Left cardiac atrium (tissue), 4 donors: ENCODE data around the gene ABR. TPM values are rescaled to one million over a fixed set of nuclear protein-coding genes. Genes with fewer than 3 reads are reported as not detected.

ENCODE experiments used
- ATAC-seq, 2 donors: fragments of 200-7000 bp; cut with Tn5 transposase; one replicate each; pipeline ENCODE4 v1.9.1; 2020; ENCODE audit warnings: mild to moderate bottlenecking in 2 of 2, moderate library complexity in 2 of 2
- DNase-seq: peaks from one replicate; pipeline ENCODE4 v3.0.0-alpha.2; 2020
- intact Hi-C, 2 donors: fragments of 100-400 bp; cut with DNase I; formaldehyde crosslinking; loops; one replicate each; pipeline versions ENCODE4 v1.14.1 to v1.15.1; 2022 to 2023
- total RNA-seq, 2 donors: library from RNA; stranded (reverse); fragmentation: NEBNext Ultra II Directional; extraction: Animal tissue kit (Norgen Biotek cat#: 25700); gene quantifications; one replicate each; pipeline ENCODE4 v1.2.1, GENCODE V29; 2021
- donor health status: DM: no; HTN: yes; CAD: no.
- donor health status: DM: no; HTN: yes; CAD: no; lungs with severe emphysema.
- donor health status: DM: yes; HTN: yes; CAD: no.
- donor health status: Dilated cardiomyopathy.

Gene ABR
- total RNA-seq, 2 donors from 2014 or later, result 118 to 132 TPM

DNA sequence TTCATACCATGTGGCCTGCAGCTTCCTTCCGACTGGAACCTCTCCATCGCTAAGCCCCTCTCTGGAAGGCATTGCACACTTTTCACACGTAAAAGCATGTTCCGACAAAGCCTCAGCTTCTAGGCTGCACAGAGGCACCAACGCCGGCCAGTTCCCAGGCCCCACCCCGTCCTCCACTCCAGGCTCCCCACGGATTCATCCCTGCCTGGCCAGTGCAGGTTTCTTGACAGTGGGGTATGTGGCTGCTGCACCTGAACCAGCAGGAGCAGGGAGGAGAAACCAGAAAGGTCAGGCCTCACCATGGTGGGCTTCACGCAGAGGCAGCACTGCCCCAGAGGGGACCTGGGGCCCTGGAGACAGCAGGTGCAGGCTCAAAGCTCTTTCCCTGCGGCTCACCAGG lies 168.6 kb downstream of the ABR start:
- intact Hi-C loops, result no loop called here
- no peak for ATAC-seq
- no peak for DNase-seq

GRCh38 chr17:1010586-1010985 lies 169.2 kb downstream of the ABR start:
- no peak for ATAC-seq
- DNase-seq, result no peak
- intact Hi-C loops, result no loop called here

- intact Hi-C loops, result no loop called here
- no peak for ATAC-seq
- no peak for DNase-seq
Observed at GRCh38 chr17:1010086-1010450, 169.7 kb downstream of the ABR start.

- ATAC-seq, result no peak
- no peak for DNase-seq
- intact Hi-C loops, result no loop called here
Observed at GRCh38 chr17:1009229-1010085, 170.3 kb downstream of the ABR start.

- intact Hi-C loops, result no loop called here
- DNase-seq (no peak), ATAC-seq (peak; percentile 40 to 66)
Observed at GRCh38 chr17:1008008-1008761, 171.6 kb downstream of the ABR start.

DNA sequence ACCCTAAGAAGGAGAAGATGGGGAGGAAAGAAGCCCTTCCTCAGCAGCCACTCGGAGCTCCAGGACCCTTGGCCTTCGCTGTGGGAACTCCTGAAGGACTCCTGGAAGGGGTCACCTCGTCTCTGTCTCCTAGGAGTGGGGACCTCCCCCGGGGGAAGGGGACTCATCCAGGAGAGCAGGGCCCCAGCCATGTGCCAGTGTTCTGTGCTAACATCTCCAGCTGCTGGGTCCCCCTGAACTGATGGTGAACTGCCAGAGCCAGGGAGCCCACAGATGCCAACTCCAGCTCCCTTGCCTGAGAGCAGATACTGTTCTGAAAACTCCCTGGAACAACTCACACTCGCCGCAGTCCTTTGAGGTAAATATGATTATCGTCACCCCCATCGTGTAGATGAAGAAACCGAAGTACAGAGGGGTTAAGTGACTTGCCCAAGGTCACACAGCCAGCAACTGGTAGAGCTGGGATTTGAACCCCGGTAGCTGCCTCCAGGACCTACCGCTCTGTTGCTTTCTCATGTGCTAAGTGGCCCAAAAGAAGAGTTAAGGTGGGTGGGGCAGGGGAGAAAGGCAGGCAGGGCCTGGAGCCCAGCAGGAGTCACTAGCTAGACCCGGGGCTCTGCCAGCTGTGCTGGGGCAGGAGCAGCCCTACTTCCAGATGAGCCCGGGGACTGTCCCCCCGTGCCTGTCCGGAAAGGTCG lies 172.3 kb downstream of the ABR start:
- intact Hi-C loops, result no loop called here
- no peak for DNase-seq
- no peak for ATAC-seq

DNA sequence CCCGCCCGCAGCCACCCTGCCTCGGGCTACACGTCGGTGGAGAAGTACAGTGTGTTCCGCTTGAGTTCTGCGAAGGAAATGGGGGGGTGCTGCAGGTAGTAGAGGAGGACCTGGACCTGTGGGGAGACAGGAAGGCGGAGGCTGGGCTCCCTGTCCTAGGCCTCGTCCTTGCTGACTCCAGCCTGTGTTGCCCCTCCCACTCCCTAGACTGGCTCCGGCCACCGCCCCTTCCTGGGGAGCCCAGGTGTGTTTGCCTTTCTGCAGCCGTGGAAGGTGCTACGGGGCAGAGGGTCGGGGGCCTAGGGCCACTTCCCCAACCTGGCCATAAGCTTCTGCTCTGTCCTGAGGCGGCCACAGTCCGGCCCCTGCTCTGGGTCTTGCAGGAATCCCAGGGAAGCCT lies 173.7 kb downstream of the ABR start:
- no peak for ATAC-seq
- intact Hi-C loops, result no loop called here
- no peak for DNase-seq

DNA sequence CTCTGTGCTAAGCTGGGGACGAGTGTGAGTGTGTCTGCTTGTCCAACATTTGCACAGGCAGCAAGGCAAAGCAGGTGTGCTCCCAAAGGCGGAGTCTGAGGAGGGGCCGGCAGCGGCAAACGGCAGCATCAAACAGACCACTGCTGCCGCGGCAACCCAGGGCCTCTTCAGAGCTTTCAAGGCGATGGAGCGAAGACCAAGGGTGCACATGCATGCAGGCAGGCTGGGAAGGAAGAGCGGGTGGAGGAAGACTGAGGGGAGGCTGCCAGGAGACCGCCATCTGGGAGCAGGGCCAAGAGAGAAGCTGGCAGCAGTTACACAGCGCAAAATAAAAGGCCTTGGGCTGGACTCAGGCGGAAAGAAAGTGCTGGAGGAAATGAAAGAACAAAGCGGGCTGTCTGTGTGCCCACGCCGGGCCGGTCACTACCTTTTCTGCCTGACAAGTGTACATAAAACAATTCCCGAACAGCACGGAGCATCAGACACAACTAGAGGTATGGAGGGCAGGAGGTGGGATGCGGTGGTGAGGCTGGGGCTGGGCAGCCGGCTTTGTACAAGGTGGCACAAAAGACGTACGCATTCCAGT lies 174.3 kb downstream of the ABR start:
- DNase-seq (peak; percentile 72), ATAC-seq (peak; percentile 46 to 51)
- intact Hi-C loops, result no loop called here

DNA sequence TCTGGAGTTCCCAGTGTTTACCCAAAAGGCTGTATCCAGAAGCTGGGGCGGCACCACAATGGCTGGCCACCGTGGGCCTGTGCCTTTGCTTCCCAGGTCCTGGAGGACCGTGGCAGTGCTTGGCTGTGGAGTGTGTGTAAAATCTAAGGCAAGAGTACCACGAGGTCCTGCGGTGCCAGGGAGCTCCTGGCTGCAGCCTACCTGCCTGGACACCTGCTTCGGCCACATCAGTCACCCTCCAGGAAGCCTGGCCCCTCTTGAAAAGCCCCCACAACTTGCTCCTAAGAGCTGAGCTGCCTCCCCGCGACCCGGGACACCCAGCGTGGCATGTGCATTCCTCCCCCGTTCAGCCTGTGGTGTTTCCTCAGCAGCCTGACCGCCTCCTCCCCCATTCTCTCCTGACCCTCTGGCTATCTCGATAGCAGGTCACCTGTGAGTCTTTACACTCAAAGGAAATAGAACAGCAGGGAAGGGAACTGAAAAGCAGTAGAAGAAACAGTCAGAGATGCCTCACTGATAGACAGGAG lies 174.9 kb downstream of the ABR start:
- ATAC-seq (no peak), DNase-seq (no peak)
- intact Hi-C loops, result loop anchor here in 1 of 2 donors (5.0 kb wide), 1 partner anchor 42 kb away; no protein-coding TSS in a partner anchor

- no peak for DNase-seq
- ATAC-seq, result no peak
- intact Hi-C loops, result loop anchor here (2.0 to 5.0 kb wide), 2 partner anchors 43 to 53 kb away; no protein-coding TSS in a partner anchor
Observed at GRCh38 chr17:1003972-1004768, 175.6 kb downstream of the ABR start.

- DNase-seq (no peak), ATAC-seq (no peak)
- intact Hi-C loops, result loop anchor here (2.0 to 5.0 kb wide), 2 partner anchors 44 to 53 kb away; no protein-coding TSS in a partner anchor
Observed at GRCh38 chr17:1003633-1003971, 176.2 kb downstream of the ABR start.

DNA sequence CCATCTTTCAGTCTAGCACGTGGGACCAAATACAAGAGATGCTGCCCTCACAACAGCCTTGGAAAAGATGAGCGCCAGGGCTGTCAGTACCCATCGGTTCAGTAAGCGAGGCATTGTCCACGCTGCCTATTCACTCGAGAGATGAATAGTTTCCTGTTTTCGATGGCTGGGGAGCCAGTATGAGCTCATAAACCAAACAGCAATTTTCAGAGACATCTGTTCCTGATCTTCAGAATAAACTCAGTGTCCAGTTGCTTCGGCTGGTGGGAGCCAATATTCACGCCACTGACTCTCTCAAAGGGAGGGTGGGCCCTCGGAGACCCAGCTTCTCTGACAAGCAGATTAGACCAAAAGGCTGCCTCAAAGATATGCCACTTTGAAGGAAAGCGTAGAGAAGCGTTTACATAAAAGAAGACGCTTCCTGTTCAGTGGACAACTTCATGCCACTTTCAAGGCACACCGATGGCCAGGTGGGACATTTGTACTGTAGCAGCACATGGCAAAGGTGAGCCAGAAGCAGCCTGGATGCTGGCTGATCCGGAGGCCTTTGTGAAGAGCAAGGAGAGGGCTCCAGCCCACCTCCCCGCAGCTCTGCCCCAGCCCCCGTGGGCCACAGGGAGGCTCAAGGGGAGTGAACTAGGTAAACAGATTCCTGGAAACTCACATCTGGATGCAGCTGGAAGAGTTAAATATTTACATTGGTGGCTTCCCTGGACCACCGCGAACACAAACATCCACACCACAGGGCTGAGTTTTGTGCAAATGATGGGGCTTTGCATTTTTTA lies 176.8 kb downstream of the ABR start:
- intact Hi-C loops, result loop anchor here (2.0 to 5.0 kb wide), 2 partner anchors 44 to 54 kb away; no protein-coding TSS in a partner anchor
- DNase-seq (no peak), ATAC-seq (peak; percentile 4 to 42)

- peak in 1 of 2 donors; percentile 6 for ATAC-seq
- DNase-seq, result no peak
- intact Hi-C loops, result loop anchor here (2.0 to 5.0 kb wide), 2 partner anchors 45 to 54 kb away; no protein-coding TSS in a partner anchor
Observed at GRCh38 chr17:1002412-1002753, 177.4 kb downstream of the ABR start.

DNA sequence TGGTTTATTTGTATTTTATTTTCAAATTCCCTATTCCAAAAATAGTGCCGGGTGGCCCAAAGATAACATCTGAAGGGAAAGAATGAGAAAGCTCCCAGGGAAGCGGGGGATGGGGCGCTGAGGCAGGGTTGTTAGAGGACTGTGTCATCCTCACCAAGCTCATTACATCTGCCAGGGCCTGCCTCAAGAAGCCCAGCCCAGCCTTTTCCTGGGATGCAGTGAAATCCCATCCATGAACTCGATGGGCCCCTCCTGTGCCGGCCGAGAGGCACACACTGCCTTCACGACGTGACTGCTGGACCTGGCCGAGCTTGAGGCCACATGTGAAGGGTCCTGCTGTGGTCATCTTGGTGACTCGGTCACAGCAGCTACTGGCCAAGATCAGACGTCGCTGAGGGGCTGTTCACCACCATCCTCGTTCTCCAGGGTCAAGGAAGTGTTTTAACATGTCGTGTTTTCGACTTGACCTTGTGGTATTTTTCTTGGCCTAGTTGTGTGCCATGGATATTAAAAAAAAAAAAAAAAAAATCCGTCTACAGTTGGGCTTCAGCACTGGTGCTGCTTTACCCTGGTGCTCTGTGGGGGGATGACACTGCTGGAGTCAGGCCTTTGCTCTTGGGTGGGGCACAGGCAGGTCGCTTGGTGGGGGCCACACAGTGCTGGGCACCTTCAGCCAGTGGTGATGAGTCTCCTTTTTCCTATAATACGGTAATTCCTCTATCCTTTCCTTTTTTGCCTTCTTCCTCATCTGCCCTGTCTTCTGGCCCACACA lies 178.0 kb downstream of the ABR start:
- DNase-seq (peak; percentile 58), ATAC-seq (peak in 1 of 2 donors; percentile 19)
- intact Hi-C loops, result loop anchor here (2.0 to 5.0 kb wide), 2 partner anchors 45 to 55 kb away; no protein-coding TSS in a partner anchor

DNA sequence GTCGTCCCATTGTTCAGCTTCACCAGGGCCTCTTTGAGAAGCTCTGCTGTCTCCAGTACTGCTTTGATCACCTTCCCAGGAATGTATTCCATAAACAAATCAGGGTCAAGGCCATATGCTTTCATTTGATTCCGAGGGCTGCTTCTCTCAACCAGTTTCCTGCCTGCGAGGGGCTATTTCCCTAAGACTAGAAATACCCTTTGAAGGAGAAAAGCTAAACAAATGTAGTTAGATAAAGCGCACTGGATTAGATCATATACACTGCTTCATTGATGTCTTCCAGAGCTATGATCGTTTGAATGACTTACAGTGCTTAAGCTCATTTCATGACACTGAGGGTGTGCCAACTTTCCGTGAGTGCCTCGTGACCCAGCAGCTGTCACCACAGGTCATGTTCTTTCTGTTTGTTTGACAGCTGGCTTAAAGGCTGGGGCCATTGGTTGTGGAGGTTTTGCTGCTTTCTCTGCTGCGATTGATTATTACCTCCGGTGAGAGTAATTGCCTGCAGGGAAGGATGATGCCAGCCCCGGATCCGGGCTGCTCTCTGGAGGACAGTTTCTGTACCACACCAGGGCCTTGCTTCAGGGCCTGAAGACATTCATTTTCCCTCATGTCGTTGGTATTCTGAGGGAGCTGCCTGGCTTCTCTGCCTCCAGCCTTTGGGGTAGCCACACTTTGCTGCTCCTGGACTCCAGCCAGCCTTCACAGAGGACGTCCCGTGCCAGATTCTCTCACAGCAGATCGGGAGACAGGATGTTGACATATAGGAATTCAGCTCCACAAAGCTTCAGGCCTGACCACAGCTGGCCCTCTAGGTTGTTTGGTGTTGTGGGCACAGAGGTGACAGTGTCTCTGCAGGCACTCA lies 179.0 kb downstream of the ABR start:
- intact Hi-C loops, result loop anchor here in 1 of 2 donors (5.0 kb wide), 1 partner anchor 46 kb away; no protein-coding TSS in a partner anchor
- ATAC-seq (no peak), DNase-seq (no peak)

DNA sequence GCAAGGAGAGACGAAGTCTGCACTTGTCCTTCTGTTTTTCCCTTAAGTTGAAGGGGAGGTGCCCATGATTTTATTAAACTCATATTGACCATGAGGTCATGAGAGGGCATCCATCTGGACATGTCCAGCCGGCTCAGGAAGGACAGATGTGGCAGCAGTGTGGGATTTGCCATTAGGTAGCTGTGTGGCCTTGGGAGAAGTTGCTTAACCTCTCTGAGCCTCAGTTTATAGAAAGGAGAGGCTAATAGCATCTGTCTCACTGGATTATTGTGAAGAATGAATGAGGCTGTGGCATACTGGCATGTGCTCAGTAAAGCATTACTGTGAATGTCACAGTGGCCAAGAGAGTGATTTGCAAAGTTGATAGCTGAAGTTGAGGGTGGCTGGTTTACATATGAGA lies 181.7 kb downstream of the ABR start:
- intact Hi-C loops, result no loop called here
- ATAC-seq (no peak), DNase-seq (no peak)
